Liver (tissue), 9 donors: ENCODE data around the gene ADGRG3. TPM values are rescaled to one million over a fixed set of nuclear protein-coding genes. Genes with fewer than 3 reads are reported as not detected.

Experiments used
- DNase-seq: peaks from one replicate; pipeline ENCODE4 v3.0.0-alpha.2; 2017; ENCODE audit warnings: low spot score
- H3K27ac ChIP-seq, 2 donors: one replicate each; pipeline ENCODE4 v1.7.0; 2013; ENCODE audit warnings: inconsistent platforms in 2 of 2, low read length in 2 of 2, control low read depth in 1 of 2, low read depth in 1 of 2, mild to moderate bottlenecking in 1 of 2
- H3K27me3 ChIP-seq, 4 donors: one replicate each; pipeline versions ENCODE4 v1.6.1 to v1.7.0; 2013; ENCODE audit warnings: low read length in 3 of 4, inconsistent platforms in 1 of 4, mild to moderate bottlenecking in 1 of 4, moderate library complexity in 1 of 4; ENCODE audit not compliant: control insufficient read depth in 4 of 4, insufficient read depth in 4 of 4
- H3K36me3 ChIP-seq, 4 donors: one replicate each; pipeline versions ENCODE4 v1.6.1 to v1.7.0; 2013; ENCODE audit warnings: low read length in 3 of 4, mild to moderate bottlenecking in 3 of 4, low read depth in 1 of 4, moderate library complexity in 1 of 4; ENCODE audit not compliant: control insufficient read depth in 4 of 4, insufficient read depth in 3 of 4
- H3K4me1 ChIP-seq, 4 donors: one replicate each; pipeline versions ENCODE4 v1.6.1 to v1.7.0; 2013; ENCODE audit warnings: low read length in 3 of 4, mild to moderate bottlenecking in 3 of 4, moderate library complexity in 1 of 4; ENCODE audit not compliant: control insufficient read depth in 4 of 4, insufficient read depth in 4 of 4
- H3K4me3 ChIP-seq, 3 donors: one replicate each; pipeline versions ENCODE4 v1.6.1 to v1.7.0; 2013; ENCODE audit warnings: low read length in 3 of 3, control low read depth in 1 of 3, low read depth in 1 of 3, mild to moderate bottlenecking in 1 of 3
- H3K9ac ChIP-seq, 2 donors: one replicate each; pipeline ENCODE4 v1.7.0; 2013; ENCODE audit warnings: low read length in 2 of 2, mild to moderate bottlenecking in 2 of 2, moderate library complexity in 2 of 2, control low read depth in 1 of 2, low read depth in 1 of 2
- H3K9me3 ChIP-seq, 4 donors: one replicate each; pipeline versions ENCODE4 v1.6.1 to v1.7.0; 2013; ENCODE audit warnings: low read length in 3 of 4; ENCODE audit not compliant: control insufficient read depth in 4 of 4
- ATF3 ChIP-seq: IDR thresholded peaks from 2 replicates; pipeline ENCODE4 v1.6.1; 2016; ENCODE audit warnings: antibody characterized with exemption
- CTCF ChIP-seq: fragments of 150-350 bp; IDR thresholded peaks from 2 replicates; pipeline ENCODE4 v1.5.1; 2017; ENCODE audit warnings: improper control_type of control experiment, low read depth, low read length; ENCODE audit not compliant: missing input control
- EGR1 ChIP-seq, 2 donors: IDR thresholded peaks; 2 replicates each; pipeline ENCODE4 v1.6.1; 2016 to 2018; ENCODE audit warnings: antibody characterized with exemption in 2 of 2, low read depth in 2 of 2
- FOXA1 ChIP-seq: IDR thresholded peaks from 2 replicates; pipeline ENCODE4 v1.6.1; 2016; ENCODE audit warnings: antibody characterized with exemption
- FOXA2 ChIP-seq: IDR thresholded peaks from 2 replicates; pipeline ENCODE4 v1.6.1; 2016; ENCODE audit warnings: antibody characterized with exemption
- GABPA ChIP-seq, 2 donors: IDR thresholded peaks in 1 of 2; conservative IDR thresholded peaks in 1 of 2; 2 replicates each; pipeline ENCODE4 v1.6.1; 2016; ENCODE audit warnings: antibody characterized with exemption in 2 of 2, mild to moderate bottlenecking in 1 of 2, moderate library complexity in 1 of 2
- HNF4A ChIP-seq, 2 donors: conservative IDR thresholded peaks; 2 replicates each; pipeline ENCODE4 v1.6.1; 2016; ENCODE audit warnings: antibody characterized with exemption in 2 of 2, mild to moderate bottlenecking in 2 of 2
- HNF4G ChIP-seq: IDR thresholded peaks from 2 replicates; pipeline ENCODE4 v1.6.1; 2016; ENCODE audit warnings: antibody characterized with exemption
- JUND ChIP-seq, 2 donors: IDR thresholded peaks; 2 replicates each; pipeline ENCODE4 v1.6.1; 2016; ENCODE audit warnings: antibody characterized with exemption in 2 of 2
- MAX ChIP-seq: IDR thresholded peaks from 2 replicates; pipeline ENCODE4 v1.6.1; 2016; ENCODE audit warnings: antibody characterized with exemption
- NR2F2 ChIP-seq: IDR thresholded peaks from 2 replicates; pipeline ENCODE4 v1.6.1; 2016; ENCODE audit warnings: antibody characterized with exemption
- RAD21 ChIP-seq, 2 donors: IDR thresholded peaks; 2 replicates each; pipeline ENCODE4 v1.6.1; 2016; ENCODE audit warnings: antibody characterized with exemption in 2 of 2, mild to moderate bottlenecking in 2 of 2
- REST ChIP-seq: IDR thresholded peaks from 2 replicates; pipeline ENCODE4 v1.6.1; 2016; ENCODE audit warnings: antibody characterized with exemption, mild to moderate bottlenecking
- RXRA ChIP-seq, 2 donors: IDR thresholded peaks; 2 replicates each; pipeline ENCODE4 v1.6.1; 2017 to 2018; ENCODE audit warnings: antibody characterized with exemption in 2 of 2, mild to moderate bottlenecking in 1 of 2
- SP1 ChIP-seq: IDR thresholded peaks from 2 replicates; pipeline ENCODE4 v1.6.1; 2018; ENCODE audit warnings: antibody characterized with exemption, mild to moderate bottlenecking
- TAF1 ChIP-seq: conservative IDR thresholded peaks from 2 replicates; pipeline ENCODE4 v1.6.1; 2016; ENCODE audit warnings: antibody characterized with exemption, mild to moderate bottlenecking
- YY1 ChIP-seq: IDR thresholded peaks from 2 replicates; pipeline ENCODE4 v1.6.1; 2016; ENCODE audit warnings: antibody characterized with exemption, mild to moderate bottlenecking
- ZBTB33 ChIP-seq: IDR thresholded peaks from 2 replicates; pipeline ENCODE4 v1.6.1; 2016; ENCODE audit warnings: antibody characterized with exemption
- WGBS: extraction: QIAGEN DNeasy Blood & Tissue Kit; methylation state at CpG from one replicate; pipeline ENCODE4 v1.1.7; 2013; 5-methylcytosine and 5-hydroxymethylcytosine counted together
- polyA plus RNA-seq, 2 donors: library from polyadenylated mRNA; stranded (reverse) in 1 of 2; unstranded in 1 of 2; fragments of 200-250 nt in 1 of 2; fragments of >200 nt in 1 of 2; fragmentation: Nextera tagmentation in 1 of 2; extraction: Ambion mirVana in 1 of 2; gene quantifications; one replicate each; pipeline versions ENCODE4 v1.2.1 to v1.2.3, GENCODE V29; 2013 to 2015
- total RNA-seq, 2 donors: library from RNA; depleted of rRNA; stranded (reverse); fragments of >200 nt; gene quantifications; one replicate each; pipeline ENCODE4 v1.2.3, GENCODE V29; 2014
- donor health status: healthy.
- donor health status: healthy.
- donor health status: healthy.
- donor health status: healthy.
- donor health status: healthy.

The ADGRG3 gene
- total and polyA plus RNA-seq, 4 donors: 0.52 to 3.2 (median 1.0) TPM

- TF ChIP-seq RXRA (IDR thresholded peaks at IDR 0.05) (no peak), FOXA2 (no peak), CTCF (no peak), JUND (IDR thresholded peaks at IDR 0.05) (no peak), TAF1 (no peak)
These were observed 66.3 kb downstream of the ADGRG3 start (continued) for GRCh38 chr16:57734308-57734924.

GRCh38 chr16:57734925-57735754, 67.0 kb downstream of the ADGRG3 start:
- Histone ChIP-seq H3K27me3 (no peaks in the 10 kb centered on the region), H3K4me3 (peak overlapping the region; percentile 65 to 91 (median 84)), H3K9me3 (no peaks in the 10 kb centered on the region), H3K4me1 (peaks cover 8 to 22% (median 18%) of the 10 kb centered on the region in 4 donors), H3K36me3 (no peaks in the 10 kb centered on the region), H3K27ac (peak overlapping the region; percentile 68 to 92), H3K9ac (peak overlapping the region; percentile 59 to 98)
- under 1% methylated on average over 45 of the region's 45 CpGs for WGBS
- peak in 1 of 2 donors; percentile 78 for TF ChIP-seq EGR1 (IDR thresholded peaks at IDR 0.05; ENCODE audit: low read depth in 2 of 2)
- peak; percentile 53 for TF ChIP-seq REST
- peak; percentile 53 for TF ChIP-seq ATF3
- TF ChIP-seq TAF1: peak; percentile 84
- TF ChIP-seq JUND (IDR thresholded peaks at IDR 0.05): peak; percentile 85 to 97
- peak; percentile 63 to 87 for TF ChIP-seq RXRA (IDR thresholded peaks at IDR 0.05)
- peak; percentile 61 to 85 for TF ChIP-seq GABPA (IDR thresholded peaks at IDR 0.05 in 1 of 2, conservative IDR thresholded peaks at IDR 0.05 in 1 of 2)
- peak; percentile 54 to 82 for TF ChIP-seq HNF4A (conservative IDR thresholded peaks at IDR 0.05)
- TF ChIP-seq YY1: peak; percentile 100
- peak; percentile 73 for TF ChIP-seq NR2F2
- TF ChIP-seq HNF4G: peak; percentile 32
- TF ChIP-seq ZBTB33: no peak
- no peak for TF ChIP-seq FOXA1
- peak in 1 of 2 donors; percentile 47 for TF ChIP-seq RAD21 (IDR thresholded peaks at IDR 0.05)
- TF ChIP-seq FOXA2: no peak
- no peak for TF ChIP-seq CTCF
- TF ChIP-seq SP1: peak; percentile 100
- TF ChIP-seq MAX: no peak
- peak; percentile 97 for DNase-seq
